Measurements from ENCODE around the gene PTPRE.

DNA sequence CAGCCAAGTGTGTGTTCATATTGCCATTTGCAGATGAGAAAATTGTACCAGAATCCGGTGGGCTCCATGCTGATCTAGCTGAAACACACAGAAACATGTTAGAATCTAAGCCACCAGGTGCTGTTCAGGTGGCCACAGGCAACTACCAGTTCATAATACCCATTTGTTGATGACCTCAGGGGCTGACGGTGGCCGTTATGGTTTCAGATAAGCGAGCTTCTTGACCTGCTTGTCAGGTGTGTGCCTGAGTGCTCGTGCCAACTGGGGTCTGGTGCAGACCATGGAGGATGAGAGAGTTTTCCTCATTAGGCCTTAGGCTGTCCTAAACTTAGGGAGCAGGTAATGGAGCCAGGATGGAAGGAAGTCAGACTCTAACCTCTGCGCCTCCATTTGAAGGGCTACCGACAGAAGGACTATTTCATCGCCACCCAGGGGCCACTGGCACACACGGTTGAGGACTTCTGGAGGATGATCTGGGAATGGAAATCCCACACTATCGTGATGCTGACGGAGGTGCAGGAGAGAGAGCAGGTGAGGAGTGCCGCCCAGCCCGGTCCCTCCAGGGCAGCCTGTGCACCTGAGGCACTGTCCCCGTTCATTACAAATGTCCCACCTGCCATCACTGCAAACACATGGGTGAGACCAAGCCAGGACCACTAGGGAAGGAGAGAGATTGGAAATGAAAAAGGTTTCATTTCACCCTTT, 166.2 kb downstream of the PTPRE start:
- no peak for TF ChIP-seq POLR2A (IDR thresholded peaks at IDR 0.05; ENCODE audit: extremely low read depth, insufficient read length)
- TF ChIP-seq, protein P1, sequence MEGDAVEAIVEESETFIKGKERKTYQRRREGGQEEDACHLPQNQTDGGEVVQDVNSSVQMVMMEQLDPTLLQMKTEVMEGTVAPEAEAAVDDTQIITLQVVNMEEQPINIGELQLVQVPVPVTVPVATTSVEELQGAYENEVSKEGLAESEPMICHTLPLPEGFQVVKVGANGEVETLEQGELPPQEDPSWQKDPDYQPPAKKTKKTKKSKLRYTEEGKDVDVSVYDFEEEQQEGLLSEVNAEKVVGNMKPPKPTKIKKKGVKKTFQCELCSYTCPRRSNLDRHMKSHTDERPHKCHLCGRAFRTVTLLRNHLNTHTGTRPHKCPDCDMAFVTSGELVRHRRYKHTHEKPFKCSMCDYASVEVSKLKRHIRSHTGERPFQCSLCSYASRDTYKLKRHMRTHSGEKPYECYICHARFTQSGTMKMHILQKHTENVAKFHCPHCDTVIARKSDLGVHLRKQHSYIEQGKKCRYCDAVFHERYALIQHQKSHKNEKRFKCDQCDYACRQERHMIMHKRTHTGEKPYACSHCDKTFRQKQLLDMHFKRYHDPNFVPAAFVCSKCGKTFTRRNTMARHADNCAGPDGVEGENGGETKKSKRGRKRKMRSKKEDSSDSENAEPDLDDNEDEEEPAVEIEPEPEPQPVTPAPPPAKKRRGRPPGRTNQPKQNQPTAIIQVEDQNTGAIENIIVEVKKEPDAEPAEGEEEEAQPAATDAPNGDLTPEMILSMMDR (IDR thresholded peaks at IDR 0.05; ENCODE audit: low read depth, low read length): no peak
- TF ChIP-seq, protein P2, sequence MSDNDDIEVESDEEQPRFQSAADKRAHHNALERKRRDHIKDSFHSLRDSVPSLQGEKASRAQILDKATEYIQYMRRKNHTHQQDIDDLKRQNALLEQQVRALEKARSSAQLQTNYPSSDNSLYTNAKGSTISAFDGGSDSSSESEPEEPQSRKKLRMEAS (IDR thresholded peaks at IDR 0.05; ENCODE audit: low read depth, low read length): no peak
